Measurements from ENCODE around the gene FGFR4. TPM values are rescaled to one million over a fixed set of nuclear protein-coding genes. Genes with fewer than 3 reads are reported as not detected.
A peak's percentile ranks its signal among the peaks of the same experiment; 100 is the strongest.

FGFR4 gene
- total RNA-seq, 3 donors from 2014 or later, result 25.3 to 60.3 (median 28.9) TPM

- DNase-seq, result no peak
- Histone ChIP-seq H3K4me3 (no peak overlapping the region), H3K36me3 (ENCODE audit: low read depth) (no peaks in the 10 kb centered on the region), H3K9me3 (no peaks in the 10 kb centered on the region), H3K4me1 (ENCODE audit: low read depth) (peaks cover 39% of the 10 kb centered on the region)
- no peak for TF ChIP-seq CTCF (IDR thresholded peaks at IDR 0.05)
- ATAC-seq, result no peak
- intact Hi-C loops (cut with DNase I, micrococcal nuclease), result no loop called here
These were observed 8.5 kb downstream of the FGFR4 start for GRCh38 chr5:177095088-177095669.

GRCh38 chr5:177096162-177097015, 9.7 kb downstream of the FGFR4 start:
- H3K4me1 ChIP-seq (ENCODE audit: low read depth), result peaks cover 28% of the 10 kb centered on the region
- H3K4me3 ChIP-seq, result no peak overlapping the region
- no peaks in the 10 kb centered on the region for H3K9me3 ChIP-seq
- DNase-seq (no peak), ATAC-seq (no peak)
- intact Hi-C loops (cut with DNase I, micrococcal nuclease), result no loop called here
- no peaks in the 10 kb centered on the region for H3K36me3 ChIP-seq (ENCODE audit: low read depth)
- TF ChIP-seq CTCF (IDR thresholded peaks at IDR 0.05), result no peak

GRCh38 chr5:177097016-177097985, 10.6 kb downstream of the FGFR4 start:
- no peak overlapping the region for H3K4me3 ChIP-seq
- DNase-seq, result no peak
- no peak for ATAC-seq
- intact Hi-C loops (cut with DNase I, micrococcal nuclease), result no loop called here
- no peak for TF ChIP-seq CTCF (IDR thresholded peaks at IDR 0.05)
- H3K4me1 ChIP-seq (ENCODE audit: low read depth), result peaks cover 20% of the 10 kb centered on the region
- H3K9me3 ChIP-seq, result no peaks in the 10 kb centered on the region
- H3K36me3 ChIP-seq (ENCODE audit: low read depth), result no peaks in the 10 kb centered on the region

- TF ChIP-seq CTCF (IDR thresholded peaks at IDR 0.05), result no peak
- Histone ChIP-seq H3K4me1 (ENCODE audit: low read depth) (peaks cover 20% of the 10 kb centered on the region), H3K36me3 (ENCODE audit: low read depth) (no peaks in the 10 kb centered on the region), H3K4me3 (no peak overlapping the region), H3K9me3 (no peaks in the 10 kb centered on the region)
- intact Hi-C loops (cut with DNase I, micrococcal nuclease), result no loop called here
- DNase-seq (no peak), ATAC-seq (no peak)
These were observed 11.4 kb downstream of the FGFR4 start for GRCh38 chr5:177098120-177098469.

GRCh38 chr5:177098470-177099141, 11.9 kb downstream of the FGFR4 start:
- intact Hi-C loops (cut with DNase I, micrococcal nuclease), result no loop called here
- peak; percentile 61 for ATAC-seq
- no peak for TF ChIP-seq CTCF (IDR thresholded peaks at IDR 0.05)
- Histone ChIP-seq H3K36me3 (ENCODE audit: low read depth) (no peaks in the 10 kb centered on the region), H3K4me3 (no peak overlapping the region), H3K9me3 (no peaks in the 10 kb centered on the region), H3K4me1 (ENCODE audit: low read depth) (peaks cover 20% of the 10 kb centered on the region)
- peak in 2 of 3 donors; percentile 44 to 67 for DNase-seq

Data from mucosa of descending colon (tissue), 3 donors.